ENCODE measurements around the gene MRPL40.

DNA sequence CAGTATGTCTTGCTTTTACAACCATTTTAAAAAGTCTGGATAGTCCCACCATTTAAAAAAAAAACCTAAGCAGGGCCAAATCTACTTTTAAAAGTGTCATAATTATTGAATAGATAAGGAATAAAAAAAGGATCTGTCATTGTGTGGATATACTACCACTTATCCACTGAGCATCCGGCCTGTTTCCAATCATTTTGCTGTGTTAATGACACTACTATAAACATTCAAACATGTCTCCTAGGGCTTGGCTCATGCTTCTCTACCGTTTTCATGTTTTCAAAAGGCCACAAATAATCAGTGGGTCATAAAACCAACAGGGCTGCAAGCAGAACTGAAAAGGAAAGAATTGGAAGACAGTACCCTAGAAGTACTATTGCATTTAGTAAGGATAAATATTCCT lies 27.7 kb downstream of the MRPL40 start:
- TF ChIP-seq, protein P1, sequence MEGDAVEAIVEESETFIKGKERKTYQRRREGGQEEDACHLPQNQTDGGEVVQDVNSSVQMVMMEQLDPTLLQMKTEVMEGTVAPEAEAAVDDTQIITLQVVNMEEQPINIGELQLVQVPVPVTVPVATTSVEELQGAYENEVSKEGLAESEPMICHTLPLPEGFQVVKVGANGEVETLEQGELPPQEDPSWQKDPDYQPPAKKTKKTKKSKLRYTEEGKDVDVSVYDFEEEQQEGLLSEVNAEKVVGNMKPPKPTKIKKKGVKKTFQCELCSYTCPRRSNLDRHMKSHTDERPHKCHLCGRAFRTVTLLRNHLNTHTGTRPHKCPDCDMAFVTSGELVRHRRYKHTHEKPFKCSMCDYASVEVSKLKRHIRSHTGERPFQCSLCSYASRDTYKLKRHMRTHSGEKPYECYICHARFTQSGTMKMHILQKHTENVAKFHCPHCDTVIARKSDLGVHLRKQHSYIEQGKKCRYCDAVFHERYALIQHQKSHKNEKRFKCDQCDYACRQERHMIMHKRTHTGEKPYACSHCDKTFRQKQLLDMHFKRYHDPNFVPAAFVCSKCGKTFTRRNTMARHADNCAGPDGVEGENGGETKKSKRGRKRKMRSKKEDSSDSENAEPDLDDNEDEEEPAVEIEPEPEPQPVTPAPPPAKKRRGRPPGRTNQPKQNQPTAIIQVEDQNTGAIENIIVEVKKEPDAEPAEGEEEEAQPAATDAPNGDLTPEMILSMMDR (IDR thresholded peaks at IDR 0.05; ENCODE audit: extremely low read depth in 1 of 2, insufficient read depth in 1 of 2, low read depth in 1 of 2, low read length in 2 of 2), result no peak
- TF ChIP-seq EZH2 (IDR thresholded peaks at IDR 0.05; ENCODE audit: borderline replicate concordance, low read depth, low read length, severe bottlenecking) (no peak), POLR2A (IDR thresholded peaks at IDR 0.05; ENCODE audit: low read depth, low read length) (no peak), POLR2AphosphoS5 (IDR thresholded peaks at IDR 0.05; ENCODE audit: insufficient read depth, low read depth, low read length) (no peak), MYC (IDR thresholded peaks at IDR 0.05; ENCODE audit: low read depth, low read length) (no peak)
- TF ChIP-seq, protein P2, sequence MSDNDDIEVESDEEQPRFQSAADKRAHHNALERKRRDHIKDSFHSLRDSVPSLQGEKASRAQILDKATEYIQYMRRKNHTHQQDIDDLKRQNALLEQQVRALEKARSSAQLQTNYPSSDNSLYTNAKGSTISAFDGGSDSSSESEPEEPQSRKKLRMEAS (IDR thresholded peaks at IDR 0.05; ENCODE audit: insufficient read depth, insufficient read length), result no peak

Data from endothelial cell of umbilical vein (primary cell).